PC-3 (cell line): ENCODE measurements around the gene MUL1.

Experiments
- CTCF ChIP-seq: fragments of 300-600 bp; sonication (generic); conservative IDR thresholded peaks from 2 replicates; pipeline ENCODE4 v1.5.1; 2017; ENCODE audit warnings: antibody characterized with exemption, low read depth, mild to moderate bottlenecking, low read length
- EZH2phosphoT487 ChIP-seq: fragments of 300-600 bp; sonication (generic); IDR thresholded peaks from 2 replicates; pipeline ENCODE4 v1.6.1; 2018; ENCODE audit warnings: mild to moderate bottlenecking, antibody characterized with exemption, low read length, borderline replicate concordance

DNA sequence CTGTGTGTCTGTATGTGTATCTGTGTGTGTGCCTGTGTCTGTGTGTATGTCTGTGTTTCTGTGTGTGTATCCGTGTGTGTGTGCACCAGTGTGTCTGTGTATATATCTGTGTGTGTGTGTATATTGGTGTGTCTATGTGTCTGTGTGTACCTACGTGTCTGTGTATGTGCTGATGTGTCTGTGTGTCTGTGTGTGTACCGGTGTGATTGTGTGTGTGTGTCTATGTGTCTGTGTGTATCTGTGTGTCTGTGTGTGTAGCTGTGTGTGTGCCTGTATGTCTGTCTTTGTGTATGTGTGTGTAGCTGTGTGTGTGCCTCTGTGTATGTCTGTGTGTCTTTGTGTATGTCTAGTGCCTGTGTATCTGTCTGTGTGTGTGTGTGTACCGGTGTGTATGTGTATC lies 53.9 kb downstream of the MUL1 start:
- no peak for TF ChIP-seq CTCF
- no peak for TF ChIP-seq EZH2phosphoT487
